HG03066 (cell line): Measurements from ENCODE around the gene SYCE3.

Experiments used
- ATAC-seq: cut with Tn5 transposase; IDR thresholded peaks from one replicate; pipeline ENCODE4 v1.9.1; 2021; ENCODE audit warnings: low read depth; ENCODE audit not compliant: unreplicated experiment

Gene SYCE3

DNA sequence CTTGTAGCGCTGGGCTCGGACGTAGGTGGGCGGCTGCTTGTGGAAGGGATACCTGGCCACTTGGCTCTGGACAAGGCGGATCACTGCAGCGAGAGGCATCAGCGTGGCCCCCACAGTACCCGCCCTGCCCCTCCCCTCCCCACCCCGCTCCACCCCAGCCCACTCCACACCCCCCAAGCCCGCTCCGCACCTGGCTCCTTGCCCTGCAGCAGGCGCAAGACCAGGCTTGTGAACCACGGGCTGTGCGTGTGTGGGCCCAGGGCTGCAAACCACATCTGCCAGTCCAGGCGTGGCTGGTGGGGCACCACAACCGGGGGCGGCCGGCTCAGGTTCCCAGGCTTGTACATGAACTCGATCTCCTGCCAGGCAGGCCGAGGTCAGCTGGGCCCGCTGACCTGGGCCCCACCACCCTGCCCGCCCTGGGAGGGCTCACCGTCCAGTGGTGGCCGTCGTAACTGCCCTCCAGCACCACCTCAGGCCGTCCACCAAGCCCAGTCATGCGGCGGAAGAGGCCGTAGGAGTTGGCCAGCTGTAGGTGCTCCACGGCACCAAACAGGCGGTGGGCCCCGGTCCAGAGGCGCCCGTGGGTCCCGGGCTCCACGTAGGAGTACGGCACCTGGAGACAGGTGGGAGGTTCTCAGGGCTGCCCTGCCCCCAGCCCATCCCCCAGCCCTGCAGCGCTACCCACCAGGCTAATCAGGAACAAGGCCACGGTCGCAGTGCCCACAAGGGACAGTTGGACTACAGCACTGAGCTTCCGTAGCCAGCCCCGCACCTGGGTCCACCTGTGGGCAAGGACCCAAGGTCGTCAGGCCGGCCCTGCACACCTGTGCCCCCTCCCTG lies 58.1 kb downstream of the SYCE3 start:
- ATAC-seq, result no peak

- no peak for ATAC-seq
These were observed 59.1 kb downstream of the SYCE3 start for GRCh38 chr22:50503475-50504145.

- no peak for ATAC-seq
These were observed 59.9 kb downstream of the SYCE3 start for GRCh38 chr22:50502628-50503474.

GRCh38 chr22:50502096-50502495 lies 60.6 kb downstream of the SYCE3 start:
- no peak for ATAC-seq
